HG02759 (cell line): Measurements from ENCODE around the gene VWA2.

ENCODE experiments used
- ATAC-seq: cut with Tn5 transposase; IDR thresholded peaks from one replicate; pipeline ENCODE4 v1.9.1; 2021; ENCODE audit warnings: mild to moderate bottlenecking, moderate library complexity; ENCODE audit not compliant: unreplicated experiment

Gene VWA2

DNA sequence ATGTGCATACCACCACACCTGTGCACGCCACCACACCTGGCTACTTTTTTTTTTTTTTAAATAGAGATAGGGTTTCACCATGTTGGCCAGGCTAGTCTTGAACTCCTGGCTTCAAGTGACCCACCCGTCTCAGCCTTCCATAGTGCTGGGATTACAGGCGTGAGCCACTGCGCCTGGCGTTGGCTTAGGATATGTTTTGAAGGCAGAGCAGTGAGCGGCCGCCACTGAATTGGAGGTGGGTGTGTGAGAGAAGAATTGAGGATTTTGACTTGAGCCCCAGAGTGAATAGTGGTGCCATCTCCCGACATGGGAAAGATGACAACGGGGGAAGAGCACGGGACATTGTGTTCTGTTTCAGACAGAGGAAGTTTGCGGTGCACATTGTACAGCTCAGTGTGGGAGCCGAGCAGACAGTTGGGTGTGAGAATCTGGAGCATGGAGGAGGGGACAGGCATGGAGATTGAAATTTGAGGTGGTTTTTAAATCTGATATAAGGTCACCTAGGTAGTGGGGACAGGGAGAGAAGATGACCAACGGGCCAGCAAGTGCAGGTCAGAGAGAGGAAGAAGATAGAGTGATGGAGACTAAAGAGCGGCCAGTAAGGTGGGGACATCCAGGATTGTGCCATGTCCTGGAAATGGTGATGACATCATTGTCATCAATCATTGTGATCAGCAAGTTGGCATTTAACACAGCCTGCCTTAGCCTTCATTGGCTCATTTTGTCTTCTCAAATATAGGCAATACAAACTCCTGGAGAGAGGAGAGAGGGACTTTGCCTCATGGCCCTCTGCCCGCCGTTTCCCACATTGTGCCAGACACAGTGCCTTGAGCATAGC lies 35.8 kb downstream of the VWA2 start:
- no peak for ATAC-seq

DNA sequence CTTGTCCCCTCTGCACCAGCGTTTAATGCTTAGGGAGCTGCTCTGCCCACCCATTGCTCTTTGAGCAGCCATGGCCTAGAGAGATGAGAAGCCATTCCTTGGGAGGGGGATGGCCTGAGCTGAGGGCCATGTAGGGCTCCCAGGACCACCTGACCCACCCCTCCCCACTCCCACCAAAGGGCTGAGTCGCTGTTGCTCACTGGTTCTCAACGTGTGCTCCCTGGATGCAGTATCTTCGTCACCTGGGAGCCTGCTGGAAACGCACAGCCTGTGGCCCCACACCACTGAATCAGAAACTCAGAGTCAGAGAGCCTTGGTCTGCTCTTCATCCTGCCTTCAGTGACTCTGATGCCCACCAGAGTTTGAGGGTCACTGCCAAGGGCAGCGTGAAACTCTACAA lies 37.0 kb downstream of the VWA2 start:
- no peak for ATAC-seq

DNA sequence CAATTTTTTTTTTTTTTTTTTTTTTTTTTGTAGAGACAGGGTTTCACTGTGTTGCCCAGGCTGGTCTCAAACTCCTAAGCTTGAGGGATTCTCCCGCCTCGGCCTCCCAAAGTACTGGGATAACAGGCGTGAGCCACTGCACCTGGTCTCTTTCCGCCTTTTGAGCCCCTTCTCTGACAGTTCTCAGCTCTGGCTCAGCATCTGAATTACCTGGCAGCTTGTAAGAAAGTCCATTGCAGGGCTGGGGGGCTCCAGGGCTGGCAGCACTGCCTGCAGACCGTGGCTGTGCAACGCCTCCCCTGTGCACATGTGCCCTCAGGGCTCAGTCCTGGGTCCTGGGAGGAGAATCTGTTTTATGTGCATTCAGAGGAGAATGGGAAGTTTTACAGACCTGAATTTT lies 37.6 kb downstream of the VWA2 start:
- ATAC-seq, result no peak

DNA sequence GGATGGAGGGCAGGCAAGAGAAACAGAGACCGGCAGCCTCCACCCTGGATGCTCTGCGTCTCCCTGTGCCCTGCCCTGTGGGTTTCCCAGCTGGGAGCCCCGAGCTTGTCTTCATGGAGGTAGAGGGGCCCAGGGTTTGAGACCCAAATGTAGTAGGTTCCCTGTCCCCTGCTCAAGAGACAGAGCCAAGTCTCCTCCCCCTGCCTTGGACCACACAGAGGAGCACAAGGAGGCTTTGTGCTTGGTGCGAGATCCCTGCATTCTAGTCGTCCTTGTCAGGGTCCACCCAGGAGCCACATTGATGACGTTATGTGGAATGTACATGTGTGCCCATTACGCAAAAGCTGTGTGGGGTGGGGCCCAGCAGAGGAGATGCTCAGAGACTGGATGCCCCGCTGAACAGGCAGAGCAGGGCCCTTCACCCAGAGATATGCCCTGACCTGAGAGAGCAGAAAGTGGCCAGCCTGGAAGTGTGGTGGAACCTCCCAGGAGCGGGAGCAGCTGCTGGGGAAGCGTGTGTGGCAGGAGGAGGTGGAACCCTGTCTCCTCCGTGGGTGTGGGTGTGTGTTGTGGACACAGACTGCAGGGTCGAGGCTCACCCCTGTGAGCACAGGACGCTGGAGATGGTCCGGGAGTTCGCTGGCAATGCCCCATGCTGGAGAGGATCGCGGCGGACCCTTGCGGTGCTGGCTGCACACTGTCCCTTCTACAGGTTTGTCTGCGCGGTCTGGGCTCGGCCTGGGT lies 39.3 kb downstream of the VWA2 start:
- ATAC-seq, result no peak

DNA sequence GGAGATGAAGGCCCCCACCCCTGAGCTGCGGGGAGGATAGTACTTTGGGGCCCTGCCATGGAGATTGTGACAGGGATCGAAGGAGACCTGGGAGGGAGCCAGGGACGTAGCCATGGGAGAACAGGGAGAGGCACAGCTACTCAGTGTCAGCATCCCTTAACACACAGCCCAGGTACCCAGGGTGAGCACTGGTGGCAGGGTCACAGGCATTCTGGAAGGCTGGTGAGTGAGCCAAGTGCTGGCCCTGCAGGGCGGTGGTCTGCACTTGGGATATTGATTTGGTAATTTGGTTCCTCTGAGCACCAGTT lies 39.8 kb downstream of the VWA2 start:
- no peak for ATAC-seq

DNA sequence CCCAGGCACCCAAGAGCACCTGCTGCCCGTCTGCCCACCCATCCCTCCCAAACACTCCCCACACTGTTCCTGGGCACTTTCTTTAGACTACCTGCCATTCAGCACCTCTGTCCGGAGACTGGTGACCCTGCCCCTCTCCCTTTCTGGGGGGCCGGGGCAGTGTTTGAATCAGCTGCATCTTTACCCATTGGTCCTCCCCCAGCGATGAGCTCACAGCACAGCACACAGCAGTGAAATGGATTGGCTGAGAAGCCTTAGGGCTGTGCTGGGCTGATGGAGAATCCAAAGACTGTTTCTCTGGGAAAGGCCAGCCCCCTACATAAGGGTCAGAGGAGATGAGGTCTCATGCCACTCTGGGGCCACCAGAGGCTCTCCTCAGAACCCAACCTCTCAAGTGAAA lies 40.2 kb downstream of the VWA2 start:
- no peak for ATAC-seq

DNA sequence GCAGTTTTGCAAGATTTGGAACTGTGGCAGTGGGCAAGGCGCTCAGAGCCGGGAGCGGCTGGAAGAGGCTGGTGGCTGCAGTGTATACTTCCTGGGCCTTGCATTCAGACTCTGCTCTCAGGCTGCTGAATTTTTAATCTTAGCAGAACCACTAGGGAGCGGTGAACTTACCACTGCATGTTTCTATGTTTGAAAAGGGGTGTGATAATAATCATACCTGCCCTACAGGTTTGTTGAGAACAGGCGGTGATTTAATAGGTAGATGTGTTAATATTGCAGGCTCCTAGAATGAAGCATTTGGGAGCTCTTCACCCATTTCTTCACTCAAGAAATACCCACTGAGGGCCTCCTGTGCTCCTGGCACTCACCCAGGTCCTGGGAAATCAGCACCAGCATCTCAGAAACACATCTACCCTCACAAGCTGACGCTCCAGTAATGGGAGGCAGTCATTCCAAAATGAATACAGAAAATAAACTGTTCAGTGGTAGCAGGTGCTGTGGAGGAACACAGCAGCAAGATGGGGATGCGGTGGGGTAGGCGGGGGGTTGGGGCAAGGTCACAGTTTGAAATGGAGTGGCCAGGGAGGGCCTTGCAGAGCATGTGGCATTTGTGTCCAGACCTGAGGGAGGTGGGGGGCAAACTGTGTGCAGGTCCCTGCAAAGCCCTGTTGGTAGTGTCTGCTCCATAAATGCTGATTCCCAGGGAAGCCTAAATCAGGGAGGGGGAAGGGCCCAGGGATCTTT lies 41.0 kb downstream of the VWA2 start:
- no peak for ATAC-seq

DNA sequence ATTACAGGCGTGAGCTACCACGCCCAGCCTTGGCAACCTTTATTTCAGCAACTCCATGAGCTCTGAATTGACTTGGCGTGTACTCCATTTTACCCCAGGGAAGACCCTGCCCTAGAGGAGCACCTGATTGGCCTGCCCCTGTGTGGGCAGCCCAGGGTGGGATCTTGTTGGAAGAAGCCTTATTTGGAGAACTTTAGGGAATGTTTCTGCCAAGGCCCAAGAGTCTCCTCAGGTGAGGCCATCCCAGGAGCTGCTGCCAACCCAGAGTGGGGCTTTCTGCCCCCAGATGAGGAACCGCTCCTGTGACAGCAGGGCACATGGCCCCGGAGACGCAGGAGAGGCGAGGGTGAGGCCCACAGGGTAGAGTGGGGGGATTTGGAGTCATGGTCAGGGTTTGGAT lies 42.0 kb downstream of the VWA2 start:
- ATAC-seq, result no peak

DNA sequence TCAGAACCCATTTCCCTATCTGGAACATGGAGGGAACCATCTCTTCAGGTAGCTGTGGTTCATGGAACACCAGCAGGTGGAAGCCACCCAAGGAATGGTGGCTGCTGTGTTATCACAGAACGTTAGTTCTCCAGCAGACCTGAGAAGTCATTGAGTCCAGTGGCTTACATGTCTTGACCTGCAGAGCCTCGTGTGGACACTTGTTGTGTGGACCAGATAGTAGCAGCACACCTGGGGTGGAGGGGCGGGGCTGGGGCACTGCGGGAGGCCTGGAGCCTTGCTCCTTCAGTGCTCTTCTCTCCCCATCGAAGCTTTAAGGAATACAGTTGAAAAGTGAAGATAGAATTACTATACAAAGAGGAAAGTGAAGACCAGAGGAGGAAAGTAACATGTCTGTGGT lies 42.4 kb downstream of the VWA2 start:
- no peak for ATAC-seq

DNA sequence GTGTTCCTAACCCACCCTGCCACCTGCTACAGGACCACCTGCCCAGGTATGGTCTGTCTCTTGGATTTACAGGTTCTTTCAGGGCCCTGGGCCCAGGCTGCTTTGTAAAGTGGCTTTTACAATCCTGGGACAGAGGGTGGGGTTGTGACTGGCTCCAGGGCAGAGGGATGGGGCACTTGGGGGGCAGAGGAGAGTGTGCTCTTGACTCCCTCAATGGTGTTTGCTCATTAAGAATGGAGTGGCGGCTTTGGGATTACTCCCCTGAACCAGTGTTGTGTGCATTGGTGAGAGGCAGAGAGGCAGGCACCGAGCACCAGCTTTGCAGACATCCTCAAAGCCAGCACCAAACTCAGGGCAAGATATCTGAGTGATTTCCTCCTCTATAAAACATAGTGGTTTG lies 43.5 kb downstream of the VWA2 start:
- no peak for ATAC-seq

DNA sequence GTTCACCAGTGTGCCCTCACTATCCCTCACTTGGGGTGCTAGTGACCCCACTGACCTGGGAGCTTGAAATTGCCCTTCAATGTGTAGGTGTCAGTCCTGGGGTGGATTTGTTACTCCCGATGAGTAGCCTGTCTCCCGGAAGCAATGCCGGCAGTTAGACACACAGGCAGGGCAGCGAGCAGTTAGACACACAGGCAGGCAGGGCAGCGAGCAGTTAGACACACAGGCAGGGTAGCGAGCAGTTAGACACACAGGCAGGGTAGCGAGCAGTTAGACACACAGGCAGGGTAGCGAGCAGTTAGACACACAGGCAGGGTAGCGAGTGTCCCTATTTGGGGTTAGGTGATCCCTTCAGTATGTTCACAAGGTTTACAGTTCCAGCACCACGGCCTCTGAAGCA lies 44.0 kb downstream of the VWA2 start:
- ATAC-seq, result no peak

DNA sequence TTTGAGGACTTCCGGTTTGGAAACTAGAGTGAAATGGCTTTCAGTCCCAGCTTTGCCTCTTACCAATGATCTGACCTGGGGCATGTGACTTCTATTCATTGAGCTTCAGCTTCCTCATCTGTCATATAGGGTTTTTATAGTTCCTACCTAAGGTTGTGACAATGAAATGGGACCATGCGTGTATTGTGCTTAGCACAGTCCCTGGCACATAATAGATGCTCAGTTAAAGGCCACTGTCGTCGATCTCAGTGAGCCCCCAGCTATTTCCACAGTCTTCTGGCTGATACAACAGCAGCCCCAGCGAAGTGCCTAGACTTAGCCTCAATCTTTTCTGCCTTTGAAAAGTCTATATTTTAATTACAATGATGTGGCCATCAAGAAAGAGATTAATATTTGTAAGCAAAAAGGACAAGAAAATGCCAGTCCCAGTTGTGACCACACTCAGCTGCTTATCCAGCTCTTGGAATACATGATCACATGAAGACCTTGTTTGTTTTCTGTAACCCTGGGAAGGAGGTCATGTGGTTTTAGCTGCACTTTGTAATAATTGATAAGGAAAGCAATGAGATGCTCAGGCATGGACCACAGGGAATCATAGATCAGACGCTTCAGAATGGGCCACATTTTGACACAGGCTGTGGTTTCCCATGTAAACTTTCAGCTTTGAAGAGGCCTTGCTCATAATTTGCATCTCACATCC lies 44.6 kb downstream of the VWA2 start:
- no peak for ATAC-seq

DNA sequence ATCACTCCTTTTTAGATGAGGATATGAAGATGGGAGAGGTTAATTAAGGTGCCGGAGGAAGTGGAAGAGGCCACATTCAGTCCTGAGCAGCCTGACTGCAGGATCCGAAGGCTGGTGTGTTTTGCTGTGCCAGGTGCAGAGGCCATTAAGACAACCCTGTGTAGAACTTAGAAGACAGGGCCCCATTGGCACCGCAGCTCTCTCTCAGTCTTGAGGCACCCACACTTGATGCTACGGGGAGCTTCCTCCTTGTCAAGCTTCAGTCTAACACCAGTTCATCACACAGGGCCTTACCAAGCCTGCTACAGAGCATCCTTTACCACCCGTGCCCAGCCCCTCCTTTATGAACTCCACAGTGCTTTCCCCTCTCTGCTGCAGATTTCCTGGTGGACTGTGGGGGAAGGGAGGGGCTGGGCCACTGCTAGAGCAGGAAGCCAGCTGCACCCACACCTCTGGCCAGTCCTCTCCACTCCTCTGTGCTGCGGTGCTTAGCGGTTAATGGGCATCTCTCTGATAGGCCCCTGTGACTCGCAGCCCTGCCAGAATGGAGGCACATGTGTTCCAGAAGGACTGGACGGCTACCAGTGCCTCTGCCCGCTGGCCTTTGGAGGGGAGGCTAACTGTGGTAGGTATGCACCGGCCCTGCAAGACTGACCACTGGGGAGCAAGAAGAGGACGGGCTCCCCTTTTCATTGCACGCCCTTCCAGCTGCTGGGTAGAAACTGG lies 45.5 kb downstream of the VWA2 start:
- ATAC-seq, result no peak

DNA sequence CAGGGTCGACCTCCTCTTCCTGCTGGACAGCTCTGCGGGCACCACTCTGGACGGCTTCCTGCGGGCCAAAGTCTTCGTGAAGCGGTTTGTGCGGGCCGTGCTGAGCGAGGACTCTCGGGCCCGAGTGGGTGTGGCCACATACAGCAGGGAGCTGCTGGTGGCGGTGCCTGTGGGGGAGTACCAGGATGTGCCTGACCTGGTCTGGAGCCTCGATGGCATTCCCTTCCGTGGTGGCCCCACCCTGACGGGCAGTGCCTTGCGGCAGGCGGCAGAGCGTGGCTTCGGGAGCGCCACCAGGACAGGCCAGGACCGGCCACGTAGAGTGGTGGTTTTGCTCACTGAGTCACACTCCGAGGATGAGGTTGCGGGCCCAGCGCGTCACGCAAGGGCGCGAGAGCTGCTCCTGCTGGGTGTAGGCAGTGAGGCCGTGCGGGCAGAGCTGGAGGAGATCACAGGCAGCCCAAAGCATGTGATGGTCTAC lies 46.9 kb downstream of the VWA2 start:
- no peak for ATAC-seq

DNA sequence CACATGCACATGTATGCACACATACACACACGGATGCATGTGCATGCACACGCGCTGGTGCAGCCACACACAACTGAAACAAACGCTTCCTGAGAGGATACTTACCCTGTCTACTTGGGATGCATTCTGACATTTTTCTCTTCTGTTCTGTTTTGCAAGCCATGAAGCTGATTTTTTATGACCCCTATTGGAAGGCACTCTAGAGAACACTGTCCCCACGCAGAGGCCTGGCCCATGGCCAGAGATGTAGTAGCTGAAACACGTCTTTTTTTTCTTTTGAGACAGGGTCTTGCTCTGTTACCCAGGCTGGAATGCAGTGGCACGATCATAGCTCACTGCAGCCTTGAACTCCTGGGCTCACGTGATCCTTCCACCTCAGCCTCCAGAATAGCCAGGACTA lies 47.9 kb downstream of the VWA2 start:
- ATAC-seq, result no peak

DNA sequence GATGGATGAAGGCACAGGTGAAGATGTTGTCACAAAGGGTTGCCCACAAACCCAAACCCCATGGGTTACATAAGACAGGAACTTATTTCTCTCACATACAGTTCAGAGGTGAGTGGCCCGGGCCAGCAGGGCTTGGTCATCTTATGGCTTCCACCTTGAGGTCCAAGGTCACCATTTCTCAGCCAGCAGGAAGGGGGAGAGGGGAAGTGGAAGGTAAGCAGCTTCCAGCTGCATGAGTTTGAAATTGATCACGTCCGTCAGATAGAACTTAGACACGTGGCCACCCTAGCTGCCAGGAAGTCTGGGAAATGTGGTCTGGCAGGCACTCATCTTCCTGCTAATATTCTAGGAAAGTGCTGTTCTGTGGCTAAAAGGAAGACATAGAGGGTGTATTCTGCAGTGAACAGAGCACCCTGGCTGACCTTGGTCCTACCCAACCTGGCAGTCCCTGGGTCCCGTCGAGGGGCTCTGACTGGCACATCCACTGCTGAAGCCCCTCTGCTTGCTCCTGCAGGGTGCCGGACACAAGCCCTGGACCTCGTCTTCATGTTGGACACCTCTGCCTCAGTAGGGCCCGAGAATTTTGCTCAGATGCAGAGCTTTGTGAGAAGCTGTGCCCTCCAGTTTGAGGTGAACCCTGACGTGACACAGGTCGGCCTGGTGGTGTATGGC lies 49.5 kb downstream of the VWA2 start:
- no peak for ATAC-seq

DNA sequence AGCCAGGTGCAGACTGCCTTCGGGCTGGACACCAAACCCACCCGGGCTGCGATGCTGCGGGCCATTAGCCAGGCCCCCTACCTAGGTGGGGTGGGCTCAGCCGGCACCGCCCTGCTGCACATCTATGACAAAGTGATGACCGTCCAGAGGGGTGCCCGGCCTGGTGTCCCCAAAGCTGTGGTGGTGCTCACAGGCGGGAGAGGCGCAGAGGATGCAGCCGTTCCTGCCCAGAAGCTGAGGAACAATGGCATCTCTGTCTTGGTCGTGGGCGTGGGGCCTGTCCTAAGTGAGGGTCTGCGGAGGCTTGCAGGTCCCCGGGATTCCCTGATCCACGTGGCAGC lies 50.0 kb downstream of the VWA2 start:
- ATAC-seq, result no peak

DNA sequence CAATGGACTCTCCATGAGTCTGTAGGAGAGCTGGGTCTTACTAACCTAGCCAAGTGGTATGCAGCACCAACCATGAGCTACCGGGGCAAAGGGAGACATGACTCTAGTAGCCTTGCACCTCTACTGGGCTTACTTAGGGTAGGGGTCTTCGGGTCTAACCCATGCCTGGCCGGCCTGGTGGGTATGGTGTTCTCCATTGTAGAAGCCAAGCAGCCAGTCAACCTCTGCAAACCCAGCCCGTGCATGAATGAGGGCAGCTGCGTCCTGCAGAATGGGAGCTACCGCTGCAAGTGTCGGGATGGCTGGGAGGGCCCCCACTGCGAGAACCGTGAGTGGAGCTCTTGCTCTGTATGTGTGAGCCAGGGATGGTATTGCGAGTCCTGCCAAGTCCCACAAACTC lies 51.0 kb downstream of the VWA2 start:
- ATAC-seq, result no peak

DNA sequence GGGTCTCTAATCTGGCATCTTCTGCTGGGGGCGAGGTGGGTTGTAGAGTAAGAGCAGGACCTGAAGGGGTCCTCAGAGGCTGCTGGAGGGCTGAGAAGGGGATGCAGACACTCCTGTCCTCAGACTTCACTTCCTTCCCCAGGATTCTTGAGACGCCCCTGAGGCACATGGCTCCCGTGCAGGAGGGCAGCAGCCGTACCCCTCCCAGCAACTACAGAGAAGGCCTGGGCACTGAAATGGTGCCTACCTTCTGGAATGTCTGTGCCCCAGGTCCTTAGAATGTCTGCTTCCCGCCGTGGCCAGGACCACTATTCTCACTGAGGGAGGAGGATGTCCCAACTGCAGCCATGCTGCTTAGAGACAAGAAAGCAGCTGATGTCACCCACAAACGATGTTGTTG lies 52.0 kb downstream of the VWA2 start:
- no peak for ATAC-seq

DNA sequence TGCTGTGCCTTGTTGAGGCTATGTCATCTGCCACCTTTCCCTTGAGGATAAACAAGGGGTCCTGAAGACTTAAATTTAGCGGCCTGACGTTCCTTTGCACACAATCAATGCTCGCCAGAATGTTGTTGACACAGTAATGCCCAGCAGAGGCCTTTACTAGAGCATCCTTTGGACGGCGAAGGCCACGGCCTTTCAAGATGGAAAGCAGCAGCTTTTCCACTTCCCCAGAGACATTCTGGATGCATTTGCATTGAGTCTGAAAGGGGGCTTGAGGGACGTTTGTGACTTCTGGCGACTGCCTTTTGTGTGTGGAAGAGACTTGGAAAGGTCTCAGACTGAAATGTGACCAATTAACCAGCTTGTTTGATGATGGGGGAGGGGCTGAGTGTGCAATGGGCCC lies 52.5 kb downstream of the VWA2 start:
- ATAC-seq, result no peak
